GM12875 (cell line): Measurements from ENCODE around the gene KCNIP3.

ENCODE experiments used
- H3K4me3 ChIP-seq: one replicate; pipeline ENCODE4 v1.5.1; 2011; ENCODE audit warnings: low read depth, low read length, control low read depth
- TF ChIP-seq, protein P1 (sequence below): IDR thresholded peaks from 2 replicates; pipeline ENCODE4 v1.5.1; 2011; ENCODE audit warnings: low read depth, mild to moderate bottlenecking, control low read depth, inconsistent platforms, low read length, moderate library complexity, borderline replicate concordance; ENCODE audit not compliant: insufficient read depth

Gene KCNIP3

DNA sequence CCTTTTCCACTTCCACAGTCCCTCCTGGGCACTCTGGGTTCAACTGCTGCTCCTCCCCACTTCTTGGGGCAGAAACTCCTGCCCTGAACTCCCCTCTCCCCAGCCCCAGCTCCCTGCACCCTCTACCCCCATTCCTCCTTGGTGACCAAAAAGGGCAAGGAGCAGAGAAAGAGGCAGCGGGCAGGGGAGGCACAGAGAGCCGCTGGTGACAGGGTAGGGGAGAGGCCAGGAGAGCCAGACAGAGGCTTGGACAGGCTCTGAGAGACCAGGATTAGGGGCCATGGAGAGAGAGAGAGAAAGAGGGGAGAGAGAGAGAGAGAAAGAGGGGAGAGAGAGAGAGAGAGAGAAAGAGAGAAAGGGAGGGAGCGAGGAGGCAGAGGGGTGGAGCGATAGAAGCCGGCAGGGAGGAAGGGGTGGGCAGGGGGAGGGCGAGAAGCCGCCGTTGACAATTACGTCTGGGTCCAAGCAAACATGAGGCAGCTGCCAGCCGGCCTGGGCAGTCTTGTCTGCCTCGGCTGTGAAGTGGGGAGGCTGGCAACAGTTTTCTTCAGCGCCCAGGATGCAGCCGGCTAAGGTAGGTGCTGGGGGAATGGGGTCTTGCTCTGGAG, at the start of gene KCNIP3:
Gene KCNIP3, plus strand, starts transcription at position 468 of the 608 bp plus-strand sequence. Its CDS starts 92 bp downstream, at position 560.
- TF ChIP-seq, protein P1, sequence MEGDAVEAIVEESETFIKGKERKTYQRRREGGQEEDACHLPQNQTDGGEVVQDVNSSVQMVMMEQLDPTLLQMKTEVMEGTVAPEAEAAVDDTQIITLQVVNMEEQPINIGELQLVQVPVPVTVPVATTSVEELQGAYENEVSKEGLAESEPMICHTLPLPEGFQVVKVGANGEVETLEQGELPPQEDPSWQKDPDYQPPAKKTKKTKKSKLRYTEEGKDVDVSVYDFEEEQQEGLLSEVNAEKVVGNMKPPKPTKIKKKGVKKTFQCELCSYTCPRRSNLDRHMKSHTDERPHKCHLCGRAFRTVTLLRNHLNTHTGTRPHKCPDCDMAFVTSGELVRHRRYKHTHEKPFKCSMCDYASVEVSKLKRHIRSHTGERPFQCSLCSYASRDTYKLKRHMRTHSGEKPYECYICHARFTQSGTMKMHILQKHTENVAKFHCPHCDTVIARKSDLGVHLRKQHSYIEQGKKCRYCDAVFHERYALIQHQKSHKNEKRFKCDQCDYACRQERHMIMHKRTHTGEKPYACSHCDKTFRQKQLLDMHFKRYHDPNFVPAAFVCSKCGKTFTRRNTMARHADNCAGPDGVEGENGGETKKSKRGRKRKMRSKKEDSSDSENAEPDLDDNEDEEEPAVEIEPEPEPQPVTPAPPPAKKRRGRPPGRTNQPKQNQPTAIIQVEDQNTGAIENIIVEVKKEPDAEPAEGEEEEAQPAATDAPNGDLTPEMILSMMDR = no peak
- H3K4me3 ChIP-seq = no peak within 1 kb of the TSS

DNA sequence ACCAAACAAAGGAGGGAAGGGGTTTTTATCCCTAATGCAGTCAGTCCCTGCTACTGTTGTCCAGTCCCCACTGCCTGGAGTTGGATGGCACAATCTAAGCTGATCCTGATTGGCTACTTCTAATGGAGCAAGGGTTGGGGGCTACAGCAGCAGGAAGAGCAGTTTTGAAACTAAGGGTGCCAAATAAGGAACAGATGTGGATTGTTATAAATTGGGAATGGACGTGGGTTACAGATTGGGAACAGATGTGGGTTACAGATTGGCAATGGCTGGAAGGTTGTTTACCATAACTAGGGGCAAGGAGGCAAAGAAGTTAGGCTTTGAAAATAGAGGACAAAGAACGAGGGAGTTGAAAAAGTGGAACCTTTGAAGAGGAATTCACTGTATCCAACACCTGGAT, 38.9 kb upstream of the KCNIP3 start:
- TF ChIP-seq, protein P1 = no peak
- no peak overlapping the region for H3K4me3 ChIP-seq

GRCh38 chr2:95260028-95261023, 36.8 kb upstream of the KCNIP3 start:
- H3K4me3 ChIP-seq = no peak overlapping the region
- TF ChIP-seq, protein P1 = no peak

- H3K4me3 ChIP-seq = no peak overlapping the region
- TF ChIP-seq, protein P1 = no peak
Measured at GRCh38 chr2:95261602-95262001, 35.5 kb upstream of the KCNIP3 start.

DNA sequence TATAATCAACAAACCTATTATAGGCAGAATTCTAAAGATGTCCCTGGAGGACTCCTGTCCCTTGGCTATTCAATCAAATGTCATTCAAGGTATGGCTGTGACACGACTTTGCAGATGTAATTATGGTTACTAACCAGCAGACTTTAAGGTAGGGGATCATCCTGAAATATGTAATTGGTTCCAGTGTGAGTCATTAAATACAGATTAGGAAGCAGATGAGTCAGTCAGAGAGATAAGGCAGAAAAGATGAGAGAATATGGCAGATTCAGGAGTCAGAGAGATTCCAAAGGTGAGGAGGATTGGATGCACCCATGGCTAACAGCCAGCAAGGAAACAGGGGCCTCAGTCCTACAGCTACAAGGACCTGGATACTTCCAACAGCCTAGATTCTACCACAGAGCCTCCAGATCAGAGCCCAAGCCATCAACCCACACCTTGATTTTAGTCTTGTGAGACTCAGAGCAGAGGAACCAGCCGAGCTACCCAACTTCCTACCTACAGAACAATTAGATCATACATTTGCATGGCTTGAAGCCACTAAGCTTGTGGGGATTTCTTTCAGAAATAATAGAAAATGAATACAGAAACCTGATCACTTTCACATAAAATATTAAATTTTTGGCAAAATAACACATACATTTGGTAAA, 34.1 kb upstream of the KCNIP3 start:
- TF ChIP-seq, protein P1 = no peak

DNA sequence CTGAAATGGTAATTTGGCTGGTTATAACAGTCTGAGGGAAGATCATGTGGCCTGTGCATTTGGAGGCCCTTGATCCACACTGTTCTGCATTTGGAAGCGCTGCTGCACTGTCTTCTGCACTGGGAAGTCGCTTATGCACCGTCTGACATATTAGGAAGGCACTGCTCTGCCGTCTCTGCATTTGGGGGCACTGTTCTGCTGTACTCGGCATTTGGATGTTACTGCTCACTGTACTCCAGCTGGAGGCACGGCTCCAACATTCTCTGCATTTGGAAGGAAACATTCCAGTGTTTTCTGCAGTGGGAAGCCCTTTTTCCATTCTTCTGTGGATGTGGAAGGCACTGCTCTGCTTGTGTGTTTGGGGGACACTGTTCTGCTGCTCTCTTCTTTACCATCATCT, 32.5 kb upstream of the KCNIP3 start:
- TF ChIP-seq, protein P1 = no peak
- H3K4me3 ChIP-seq = no peak overlapping the region

More for the DNA sequence above, 34.1 kb upstream of the KCNIP3 start:
- no peak overlapping the region for H3K4me3 ChIP-seq
